Transverse colon (tissue), 3 donors: ENCODE measurements around the gene TRIM8.

Experiments
- EP300 ChIP-seq: sonication (generic); formaldehyde crosslinking; IDR thresholded peaks from one replicate; pipeline ENCODE4 v1.6.1; 2017; ENCODE audit warnings: antibody characterized with exemption, low read depth
- POLR2A ChIP-seq: fragments of 450-650 bp; IDR thresholded peaks from one replicate; pipeline ENCODE4 v1.6.1; 2016; ENCODE audit warnings: antibody characterized with exemption, mild to moderate bottlenecking, moderate library complexity
- TF ChIP-seq, protein P1 (sequence below), 5 experiments: fragments of 200-600 bp in 3 of 5; fragments of 450-650 bp in 2 of 5; sonication (generic) in 3 of 5; IDR thresholded peaks; 1 replicate in 2 of 5; 2 replicates in 3 of 5; pipeline ENCODE4 v1.5.1; 2016 to 2017; ENCODE audit warnings: antibody characterized with exemption in 5 of 5, inconsistent platforms in 3 of 5, mild to moderate bottlenecking in 2 of 5, moderate library complexity in 1 of 5

DNA sequence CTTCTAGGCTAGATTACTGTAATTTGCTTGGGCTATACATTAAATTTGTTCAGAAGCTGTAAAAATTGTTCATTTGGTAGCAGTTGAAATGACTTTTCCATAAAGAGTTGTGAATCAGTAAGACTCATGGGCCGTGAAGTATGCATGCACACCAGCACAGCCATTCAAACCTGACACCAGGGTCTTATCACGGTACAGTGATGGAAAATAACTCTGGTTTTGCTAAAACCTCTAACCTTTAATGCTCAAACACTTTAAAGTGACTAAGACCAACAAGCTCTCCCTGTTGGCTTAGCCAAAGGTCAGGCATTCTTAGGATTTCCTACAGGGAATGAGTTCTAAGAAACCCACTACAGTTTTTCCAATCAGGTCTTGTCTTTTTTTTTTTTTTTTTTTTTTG lies 58.5 kb downstream of the TRIM8 start:
- TF ChIP-seq, protein P1, sequence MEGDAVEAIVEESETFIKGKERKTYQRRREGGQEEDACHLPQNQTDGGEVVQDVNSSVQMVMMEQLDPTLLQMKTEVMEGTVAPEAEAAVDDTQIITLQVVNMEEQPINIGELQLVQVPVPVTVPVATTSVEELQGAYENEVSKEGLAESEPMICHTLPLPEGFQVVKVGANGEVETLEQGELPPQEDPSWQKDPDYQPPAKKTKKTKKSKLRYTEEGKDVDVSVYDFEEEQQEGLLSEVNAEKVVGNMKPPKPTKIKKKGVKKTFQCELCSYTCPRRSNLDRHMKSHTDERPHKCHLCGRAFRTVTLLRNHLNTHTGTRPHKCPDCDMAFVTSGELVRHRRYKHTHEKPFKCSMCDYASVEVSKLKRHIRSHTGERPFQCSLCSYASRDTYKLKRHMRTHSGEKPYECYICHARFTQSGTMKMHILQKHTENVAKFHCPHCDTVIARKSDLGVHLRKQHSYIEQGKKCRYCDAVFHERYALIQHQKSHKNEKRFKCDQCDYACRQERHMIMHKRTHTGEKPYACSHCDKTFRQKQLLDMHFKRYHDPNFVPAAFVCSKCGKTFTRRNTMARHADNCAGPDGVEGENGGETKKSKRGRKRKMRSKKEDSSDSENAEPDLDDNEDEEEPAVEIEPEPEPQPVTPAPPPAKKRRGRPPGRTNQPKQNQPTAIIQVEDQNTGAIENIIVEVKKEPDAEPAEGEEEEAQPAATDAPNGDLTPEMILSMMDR (IDR thresholded peaks at IDR 0.05) = no peak
- TF ChIP-seq EP300 (no peak), POLR2A (no peak)
